H1 (cell line): ENCODE results near the gene SMIM5. TPM values are rescaled to one million over a fixed set of nuclear protein-coding genes. Genes with fewer than 3 reads are reported as not detected.

Source experiments
- CTCF ChIA-PET: fragments of 300-600 bp; sonication (Branson Sonifier 250); formaldehyde crosslinking; loops from one replicate; lab custom pipeline; 2021; ENCODE audit not compliant: partially characterized antibody; lab: Charles Lee
- POLR2A ChIA-PET: fragments of 300-600 bp; sonication (Branson Sonifier 250); formaldehyde crosslinking; loops from one replicate; lab custom pipeline; 2021; ENCODE audit warnings: inconsistent platforms; ENCODE audit not compliant: partially characterized antibody; lab: Charles Lee
- DNase-seq, 2 experiments: peaks; one replicate each; pipeline versions ENCODE4 v3.0.0 to v3.0.0-alpha.2; 2010 to 2022; ENCODE audit warnings: low spot score in 2 of 2, low read depth in 1 of 2, mixed read lengths in 1 of 2
- FAIRE-seq: peaks from 2 replicates; lab custom pipeline; 2011; peaks lifted over from hg19 to GRCh38; lab: Jason Lieb, UNC
- H2AFZ ChIP-seq: 2 replicates; pipeline ENCODE4 v1.8.1; 2012; ENCODE audit warnings: low read length, inconsistent platforms
- H2AK5ac ChIP-seq: 2 replicates; pipeline ENCODE4 v1.6.1; 2013; ENCODE audit warnings: low read depth, low read length
- H2BK120ac ChIP-seq: replicated peaks from 2 replicates; pipeline ENCODE3; 2013; ENCODE audit warnings: low read depth, low read length, inconsistent platforms
- H2BK12ac ChIP-seq: 2 replicates; pipeline ENCODE4 v1.6.1; 2013; ENCODE audit warnings: low read depth, low read length
- H2BK15ac ChIP-seq: 2 replicates; pipeline ENCODE4 v1.6.1; 2013; ENCODE audit warnings: low read length
- H2BK20ac ChIP-seq: 2 replicates; pipeline ENCODE4 v1.6.1; 2013; ENCODE audit warnings: low read length
- H2BK5ac ChIP-seq: 2 replicates; pipeline ENCODE4 v1.6.1; 2013; ENCODE audit warnings: low read depth, low read length
- H3K14ac ChIP-seq: 2 replicates; pipeline ENCODE4 v1.6.1; 2013; ENCODE audit warnings: inconsistent platforms; ENCODE audit not compliant: insufficient read length
- H3K18ac ChIP-seq: 2 replicates; pipeline ENCODE4 v1.6.1; 2013; ENCODE audit warnings: low read length; ENCODE audit errors: extremely low read depth
- H3K23ac ChIP-seq: 2 replicates; pipeline ENCODE4 v1.6.1; 2013; ENCODE audit warnings: inconsistent platforms; ENCODE audit not compliant: insufficient read length
- H3K23me2 ChIP-seq: 2 replicates; pipeline ENCODE4 v1.6.1; 2013; ENCODE audit warnings: low read depth, low read length
- H3K27ac ChIP-seq: 2 replicates; pipeline ENCODE4 v1.6.1; 2011; ENCODE audit warnings: low read depth, low read length, inconsistent platforms
- H3K27me3 ChIP-seq, 4 experiments: replicated peaks in 1 of 4; 1 replicate in 1 of 4; 2 replicates in 3 of 4; pipeline versions ENCODE4 v1.6.1 to v1.8.1; 2011 to 2013; ENCODE audit warnings: low read length in 3 of 4, mild to moderate bottlenecking in 3 of 4, inconsistent platforms in 2 of 4, mixed read lengths in 2 of 4, moderate library complexity in 1 of 4; ENCODE audit not compliant: control insufficient read depth in 3 of 4, insufficient read depth in 3 of 4; ENCODE audit errors: extremely low read depth in 1 of 4
- H3K36me3 ChIP-seq, 4 experiments: 2 replicates each; pipeline versions ENCODE4 v1.6.1 to v1.8.1; 2011 to 2013; ENCODE audit warnings: mild to moderate bottlenecking in 4 of 4, low read length in 3 of 4, moderate library complexity in 2 of 4, control low read depth in 1 of 4, inconsistent platforms in 1 of 4; ENCODE audit not compliant: insufficient read depth in 4 of 4, control insufficient read depth in 2 of 4
- H3K4ac ChIP-seq: replicated peaks from 2 replicates; pipeline ENCODE3; 2013; ENCODE audit warnings: low read length, low read depth, mixed read lengths, inconsistent platforms; ENCODE audit not compliant: insufficient read length
- H3K4me1 ChIP-seq, 4 experiments: replicated peaks in 1 of 4; 1 replicate in 1 of 4; 2 replicates in 3 of 4; pipeline versions ENCODE4 v1.6.1 to v1.8.1; 2011 to 2013; ENCODE audit warnings: low read length in 3 of 4, inconsistent platforms in 2 of 4, mixed read lengths in 1 of 4; ENCODE audit not compliant: insufficient read depth in 4 of 4, control insufficient read depth in 3 of 4
- H3K4me2 ChIP-seq, 2 experiments: 2 replicates each; pipeline versions ENCODE4 v1.6.1 to v1.8.1; 2011 to 2013; ENCODE audit warnings: low read depth in 2 of 2, low read length in 2 of 2, control low read depth in 1 of 2, inconsistent platforms in 1 of 2, mild to moderate bottlenecking in 1 of 2; ENCODE audit not compliant: insufficient read depth in 1 of 2
- H3K4me3 ChIP-seq, 4 experiments: fragments of 200-600, 300-600 bp in 1 of 4; sonication (generic), shearing (Covaris generic), sonication (Bioruptor Twin) in 1 of 4; 2 replicates each; pipeline versions ENCODE4 v1.5.1 to v1.8.1; 2011 to 2016; ENCODE audit warnings: low read length in 4 of 4, low read depth in 3 of 4, control low read depth in 2 of 4, inconsistent platforms in 2 of 4, mild to moderate bottlenecking in 2 of 4, mixed read lengths in 1 of 4, moderate library complexity in 1 of 4; ENCODE audit not compliant: insufficient read depth in 2 of 4; ENCODE audit errors: extremely low read depth in 1 of 4
- H3K56ac ChIP-seq: replicated peaks from 2 replicates; pipeline ENCODE3; 2013; ENCODE audit warnings: low read depth, mild to moderate bottlenecking, mixed read lengths, low read length, inconsistent platforms; ENCODE audit not compliant: insufficient read length
- H3K79me1 ChIP-seq: 2 replicates; pipeline ENCODE4 v1.6.1; 2013; ENCODE audit warnings: low read depth, low read length, control low read depth
- H3K79me2 ChIP-seq, 2 experiments: 2 replicates each; pipeline versions ENCODE4 v1.6.1 to v1.8.1; 2012 to 2013; ENCODE audit warnings: low read length in 2 of 2, mild to moderate bottlenecking in 2 of 2, inconsistent platforms in 1 of 2; ENCODE audit not compliant: insufficient read depth in 2 of 2, control insufficient read depth in 1 of 2
- H3K9ac ChIP-seq, 4 experiments: replicated peaks in 1 of 4; 1 replicate in 1 of 4; 2 replicates in 3 of 4; pipeline versions ENCODE4 v1.6.1 to v1.8.1; 2011 to 2013; ENCODE audit warnings: low read depth in 3 of 4, low read length in 3 of 4, control low read depth in 2 of 4, mild to moderate bottlenecking in 2 of 4, moderate library complexity in 2 of 4, inconsistent platforms in 1 of 4; ENCODE audit errors: extremely low read depth in 1 of 4
- H3K9me3 ChIP-seq, 2 experiments: 2 replicates each; pipeline versions ENCODE4 v1.6.1 to v1.8.1; 2012 to 2013; ENCODE audit warnings: mild to moderate bottlenecking in 2 of 2, moderate library complexity in 2 of 2, control low read depth in 1 of 2, inconsistent platforms in 1 of 2, low read depth in 1 of 2, low read length in 1 of 2, mixed read lengths in 1 of 2; ENCODE audit not compliant: insufficient read depth in 2 of 2
- H4K20me1 ChIP-seq, 2 experiments: replicated peaks in 1 of 2; 2 replicates each; pipeline versions ENCODE3 to v1.8.1; 2011 to 2013; ENCODE audit warnings: inconsistent platforms in 2 of 2, low read length in 2 of 2, mild to moderate bottlenecking in 1 of 2; ENCODE audit not compliant: insufficient read depth in 2 of 2, control insufficient read depth in 1 of 2
- H4K5ac ChIP-seq: 2 replicates; pipeline ENCODE4 v1.6.1; 2013; ENCODE audit warnings: low read length, low read depth, mixed read lengths, inconsistent platforms; ENCODE audit not compliant: insufficient read length
- H4K8ac ChIP-seq: 2 replicates; pipeline ENCODE4 v1.8.0; 2013; ENCODE audit warnings: mild to moderate bottlenecking, moderate library complexity, low read length, inconsistent platforms; ENCODE audit not compliant: insufficient read depth; ENCODE audit errors: extremely low read depth
- H4K91ac ChIP-seq: replicated peaks from 2 replicates; pipeline ENCODE3; 2013; ENCODE audit warnings: low read length, mixed read lengths, inconsistent platforms; ENCODE audit not compliant: insufficient read length
- BRCA1 ChIP-seq: IDR thresholded peaks from 2 replicates; pipeline ENCODE4 v1.6.1; 2012; ENCODE audit warnings: low read depth, low read length, improper control_type of control experiment
- CBX8 ChIP-seq: fragments of 300-800, 300-1000 bp; sonication (generic); IDR thresholded peaks from 2 replicates; pipeline ENCODE4 v1.7.1; 2016; ENCODE audit warnings: low read depth, low read length, borderline replicate concordance
- CTBP2 ChIP-seq: IDR thresholded peaks from 2 replicates; pipeline ENCODE4 v1.7.0; 2011; ENCODE audit warnings: borderline replicate concordance, mild to moderate bottlenecking, moderate library complexity, mixed read lengths, low read length; ENCODE audit not compliant: insufficient read depth, insufficient read length
- EZH2 ChIP-seq: fragments of 200-600 bp; sonication (generic); IDR thresholded peaks from 2 replicates; pipeline ENCODE4 v1.7.1; 2012; ENCODE audit warnings: low read depth, mild to moderate bottlenecking, moderate library complexity, low read length, inconsistent platforms; ENCODE audit not compliant: severe bottlenecking
- KDM1A ChIP-seq: fragments of 200-600, 300-600 bp; sonication (generic); IDR thresholded peaks from 2 replicates; pipeline ENCODE4 v1.7.1; 2016; ENCODE audit warnings: mild to moderate bottlenecking, low read length, borderline replicate concordance
- PHF8 ChIP-seq: fragments of 200-600 bp; sonication (generic); conservative IDR thresholded peaks from 2 replicates; pipeline ENCODE4 v1.7.1; 2012; ENCODE audit warnings: low read depth, mild to moderate bottlenecking, inconsistent platforms, low read length, moderate library complexity
- RAD21 ChIP-seq, 2 experiments: IDR thresholded peaks in 1 of 2; conservative IDR thresholded peaks in 1 of 2; 2 replicates each; pipeline ENCODE4 v1.6.1; 2011; ENCODE audit warnings: low read depth in 2 of 2, low read length in 2 of 2, improper control_type of control experiment in 1 of 2, inconsistent platforms in 1 of 2, mild to moderate bottlenecking in 1 of 2, moderate library complexity in 1 of 2
- SIN3A ChIP-seq, 2 experiments: IDR thresholded peaks in 1 of 2; conservative IDR thresholded peaks in 1 of 2; 2 replicates each; pipeline ENCODE4 v1.6.1; 2011 to 2012; ENCODE audit warnings: low read length in 2 of 2, improper control_type of control experiment in 1 of 2, low read depth in 1 of 2, mild to moderate bottlenecking in 1 of 2
- SP1 ChIP-seq: IDR thresholded peaks from 2 replicates; pipeline ENCODE4 v1.6.1; 2011; ENCODE audit warnings: low read depth, low read length
- SP4 ChIP-seq: IDR thresholded peaks from 2 replicates; pipeline ENCODE4 v1.6.1; 2012; ENCODE audit warnings: low read length, inconsistent platforms
- ZNF274 ChIP-seq: IDR thresholded peaks from 2 replicates; pipeline ENCODE4 v1.7.0; 2012; ENCODE audit warnings: low read length, borderline replicate concordance; ENCODE audit errors: extremely low read depth
- WGBS, 2 experiments: shearing (Covaris generic) in 1 of 2; methylation state at CpG; one replicate each; pipeline versions ENCODE4 v1.1.6 to v1.1.7; 2013 to 2015; ENCODE audit warnings: low lambda C conversion rate in 2 of 2, mixed read lengths in 2 of 2, inconsistent platforms in 1 of 2, low coverage in 1 of 2, missing lambda C conversion rate in 1 of 2; ENCODE audit not compliant: insufficient replicate concordance in 2 of 2, insufficient coverage in 1 of 2, insufficient read length in 1 of 2; ENCODE audit errors: extremely low coverage in 1 of 2, missing lambda C conversion rate in 1 of 2; 5-methylcytosine and 5-hydroxymethylcytosine counted together
- polyA plus RNA-seq, 7 experiments: library from polyadenylated mRNA; depleted of rRNA in 3 of 7; stranded (reverse) in 5 of 7; unstranded in 2 of 7; fragments of >200 nt in 5 of 7; fragments of 200-250 nt in 2 of 7; gene quantifications; 1 replicate in 5 of 7; 2 replicates in 1 of 7; 4 replicates in 1 of 7; pipeline versions ENCODE4 v1.2.1 to v1.2.3, GENCODE V29; 2011 to 2013; ENCODE audit warnings: missing spikeins in 2 of 7, mixed read lengths in 2 of 7
- total RNA-seq: library from RNA; stranded (reverse); fragmentation: NEBNext Ultra II Directional; extraction: Animal tissue kit (Norgen Biotek cat#: 25700); gene quantifications from 2 replicates; pipeline ENCODE4 v1.2.1, GENCODE V29; 2021
- TF ChIP-seq, protein P1 (sequence below): IDR thresholded peaks from 2 replicates; pipeline ENCODE4 v1.6.1; 2011; ENCODE audit warnings: low read depth, mild to moderate bottlenecking, low read length; ENCODE audit not compliant: insufficient read depth

The SMIM5 gene
- total and polyA plus RNA-seq, 2 of the 8 experiments (the other 6 are each of a cell fraction or from before 2014, with no cell fraction given) = not detected

GRCh38 chr17:75668489-75668888 is 35.3 kb downstream of the SMIM5 start:
- Histone ChIP-seq H3K4ac (no peak overlapping the region), H2AK5ac (no peak overlapping the region), H2BK5ac (no peak overlapping the region), H3K36me3 (peaks cover 10 to 32% (median 21%) of the 10 kb centered on the region in 4 experiments; a peak in 7 of 8 replicates), H4K5ac (no peak overlapping the region), H3K18ac (no peak overlapping the region), H3K79me2 (peaks cover 11 to 62% of the 10 kb centered on the region in 2 experiments; a peak in 3 of 4 replicates), H3K56ac (no peak overlapping the region), H2BK120ac (no peak overlapping the region), H3K27ac (no peak overlapping the region), H3K27me3 (no peaks in the 10 kb centered on the region), H3K23ac (no peak overlapping the region), H3K4me2 (peak overlapping the region; percentile 70 to 79; a peak in 2 of 4 replicates), H3K23me2 (peaks cover 5% of the 10 kb centered on the region; the same call in 1 of the 2 replicates), H4K91ac (no peak overlapping the region), H4K8ac (no peak overlapping the region), H4K20me1 (peaks cover 4% of the 10 kb centered on the region in 2 experiments), H2BK20ac (no peak overlapping the region), H3K79me1 (peaks cover 2% of the 10 kb centered on the region; the same call in 1 of the 2 replicates), H2AFZ (no peak overlapping the region), H3K14ac (no peak overlapping the region), H3K4me3 (peak overlapping the region in 2 of 4 experiments; percentile 81 to 99; a peak in 4 of 8 replicates), H2BK15ac (no peak overlapping the region), H3K9ac (no peak overlapping the region), H2BK12ac (no peak overlapping the region), H3K4me1 (peaks cover 0 to 13% (median 3%) of the 10 kb centered on the region in 4 experiments; a peak in 2 of 7 replicates), H3K9me3 (no peaks in the 10 kb centered on the region)
- ChIA-PET CTCF (interaction anchor here (0.6 to 51.0 kb wide), 5 partner anchors 15 to 1280 kb away, joined by 3 to 2200 read pairs (median 7); partner anchors contain the start of gene SMIM5), POLR2A (interaction anchor here (1.0 to 4.1 kb wide), 6 partner anchors 12 to 68 kb away, joined by 3 to 42 read pairs (median 6); no protein-coding TSS in a partner anchor)
- FAIRE-seq (no peak), DNase-seq (no peak)
- WGBS, 2 experiments = 82% methylated on average over 4 of the region's 4 CpGs; no CpG with 5 or more reads in 1 of the 2 experiments
- TF ChIP-seq KDM1A (no peak), SIN3A (conservative IDR thresholded peaks at IDR 0.05 in 1 of 2, IDR thresholded peaks at IDR 0.05 in 1 of 2; ENCODE audit: low read depth in 1 of 2, low read length in 2 of 2) (no peak), SP1 (no peak), SP4 (no peak), CTBP2 (no peak), ZNF274 (no peak), BRCA1 (no peak), PHF8 (no peak), CBX8 (no peak), EZH2 (no peak), RAD21 (IDR thresholded peaks at IDR 0.05 in 1 of 2, conservative IDR thresholded peaks at IDR 0.05 in 1 of 2; ENCODE audit: low read depth in 2 of 2, low read length in 2 of 2) (no peak)
- TF ChIP-seq, protein P1, sequence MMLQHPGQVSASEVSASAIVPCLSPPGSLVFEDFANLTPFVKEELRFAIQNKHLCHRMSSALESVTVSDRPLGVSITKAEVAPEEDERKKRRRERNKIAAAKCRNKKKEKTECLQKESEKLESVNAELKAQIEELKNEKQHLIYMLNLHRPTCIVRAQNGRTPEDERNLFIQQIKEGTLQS = no peak
